Spinal cord (tissue), 10 donors: ENCODE results near the gene MMADHC. TPM values are rescaled to one million over a fixed set of nuclear protein-coding genes. Genes with fewer than 3 reads are reported as not detected.
A peak's percentile ranks its signal among the peaks of the same experiment; 100 is the strongest.

ENCODE experiments used
- DNase-seq, 6 donors: peaks; one replicate each; pipeline versions ENCODE4 v3.0.0 to v3.0.0-alpha.2; 2013 to 2015; ENCODE audit warnings: low spot score in 6 of 6, low read depth in 4 of 6
- H3K27ac ChIP-seq: one replicate; pipeline ENCODE4 v1.5.1; 2013; ENCODE audit warnings: low read depth, low read length, control low read depth
- H3K27me3 ChIP-seq: one replicate; pipeline ENCODE4 v1.6.1; 2013; ENCODE audit warnings: low read length; ENCODE audit not compliant: control insufficient read depth, insufficient read depth
- H3K36me3 ChIP-seq: one replicate; pipeline ENCODE4 v1.6.1; 2013; ENCODE audit warnings: low read length; ENCODE audit not compliant: control insufficient read depth, insufficient read depth
- H3K4me1 ChIP-seq: one replicate; pipeline ENCODE4 v1.6.1; 2013; ENCODE audit warnings: low read length; ENCODE audit not compliant: control insufficient read depth, insufficient read depth
- H3K4me3 ChIP-seq: one replicate; pipeline ENCODE4 v1.5.1; 2013; ENCODE audit warnings: low read depth, low read length, control low read depth
- H3K9me3 ChIP-seq: one replicate; pipeline ENCODE4 v1.6.1; 2013; ENCODE audit warnings: low read length; ENCODE audit not compliant: control insufficient read depth, insufficient read depth
- WGBS: methylation state at CpG from one replicate; pipeline ENCODE4 v1.1.5; 2013; ENCODE audit warnings: missing lambda C conversion rate; ENCODE audit not compliant: insufficient coverage; 5-methylcytosine and 5-hydroxymethylcytosine counted together
- polyA plus RNA-seq, 2 donors: library from polyadenylated mRNA; unstranded; fragments of 120-200 nt; gene quantifications; one replicate each; pipeline ENCODE4 v1.2.1, GENCODE V29; 2013; ENCODE audit not compliant: insufficient read length in 2 of 2
- small RNA-seq: library from RNA; depleted of rRNA; stranded (forward); fragments of <200 nt; gene quantifications from one replicate; pipeline ENCODE3, GENCODE V24; 2014; ENCODE audit warnings: low replicate concordance
- total RNA-seq, 2 donors: library from RNA; depleted of rRNA in 1 of 2; stranded (reverse); fragments of 120-200 nt in 1 of 2; fragments of >200 nt in 1 of 2; gene quantifications; one replicate each; pipeline versions ENCODE4 v1.2.3 to v1.2.4, GENCODE V29; 2013 to 2014
- donor health status: healthy.

MMADHC gene
- total and polyA plus RNA-seq, 4 donors = 72.9 to 101 (median 90.7) TPM

- Histone ChIP-seq H3K27me3 (no peaks in the 10 kb centered on the region), H3K36me3 (no peaks in the 10 kb centered on the region), H3K4me3 (no peak overlapping the region), H3K9me3 (no peaks in the 10 kb centered on the region), H3K4me1 (no peaks in the 10 kb centered on the region), H3K27ac (no peak overlapping the region)
- no peak for DNase-seq
- WGBS = no CpG with 5 or more reads among the region's 1 CpG
These were observed 50.4 kb downstream of the MMADHC start for GRCh38 chr2:149537092-149537726.

GRCh38 chr2:149536649-149537048 lies 50.9 kb downstream of the MMADHC start:
- Histone ChIP-seq H3K4me1 (no peaks in the 10 kb centered on the region), H3K27me3 (no peaks in the 10 kb centered on the region), H3K4me3 (no peak overlapping the region), H3K9me3 (no peaks in the 10 kb centered on the region), H3K36me3 (no peaks in the 10 kb centered on the region), H3K27ac (no peak overlapping the region)
- no peak for DNase-seq

GRCh38 chr2:149534674-149535073 lies 52.9 kb downstream of the MMADHC start:
- Histone ChIP-seq H3K4me1 (no peaks in the 10 kb centered on the region), H3K27ac (no peak overlapping the region), H3K36me3 (no peaks in the 10 kb centered on the region), H3K4me3 (no peak overlapping the region), H3K9me3 (no peaks in the 10 kb centered on the region), H3K27me3 (no peaks in the 10 kb centered on the region)
- DNase-seq = no peak
- WGBS = 87% methylated on average over 3 of the region's 7 CpGs

- no peak for DNase-seq
- Histone ChIP-seq H3K27me3 (no peaks in the 10 kb centered on the region), H3K9me3 (no peaks in the 10 kb centered on the region), H3K36me3 (no peaks in the 10 kb centered on the region), H3K4me1 (no peaks in the 10 kb centered on the region), H3K4me3 (no peak overlapping the region), H3K27ac (no peak overlapping the region)
- 31% methylated on average over 2 of the region's 3 CpGs for WGBS
These were observed 58.6 kb downstream of the MMADHC start for GRCh38 chr2:149528983-149529382.

- DNase-seq = peak in 3 of 6 donors; percentile 1 to 65 (median 26)
- WGBS = no CpG with 5 or more reads among the region's 7 CpGs
- Histone ChIP-seq H3K36me3 (no peaks in the 10 kb centered on the region), H3K4me1 (no peaks in the 10 kb centered on the region), H3K27ac (no peak overlapping the region), H3K27me3 (no peaks in the 10 kb centered on the region), H3K4me3 (no peak overlapping the region), H3K9me3 (no peaks in the 10 kb centered on the region)
These were observed 59.4 kb downstream of the MMADHC start for GRCh38 chr2:149527998-149528755.

GRCh38 chr2:149526689-149527088 lies 60.9 kb downstream of the MMADHC start:
- Histone ChIP-seq H3K4me1 (no peaks in the 10 kb centered on the region), H3K9me3 (no peaks in the 10 kb centered on the region), H3K4me3 (no peak overlapping the region), H3K27ac (no peak overlapping the region), H3K36me3 (no peaks in the 10 kb centered on the region), H3K27me3 (no peaks in the 10 kb centered on the region)
- WGBS = no CpG with 5 or more reads among the region's 2 CpGs
- no peak for DNase-seq

GRCh38 chr2:149525323-149525722 lies 62.3 kb downstream of the MMADHC start:
- no peaks in the 10 kb centered on the region for H3K36me3 ChIP-seq
- 92% methylated on average over 7 of the region's 9 CpGs for WGBS

More at GRCh38 chr2:149525323-149525722, 62.3 kb downstream of the MMADHC start:
- no peak overlapping the region for H3K4me3 ChIP-seq
- no peaks in the 10 kb centered on the region for H3K27me3 ChIP-seq
- no peaks in the 10 kb centered on the region for H3K4me1 ChIP-seq
- no peak for DNase-seq
- H3K27ac ChIP-seq = no peak overlapping the region
- no peaks in the 10 kb centered on the region for H3K9me3 ChIP-seq

Small RNA genes lying within 50 kb of the gene (small RNA-seq; reads per million reads assigned to genes)
- not detected for gene RNU6-601P
